KOPT-K1 (cell line): ENCODE results near the gene OPN3.
"Not testable (repeated sequence)": the region's sequence is repeated elsewhere in the genome, so short reads cannot be mapped to it uniquely, and the experiment has no call there.

Experiments used
- H3K27ac ChIP-seq: fragments of 200-600 bp; sonication (generic); 2 replicates; pipeline ENCODE4 v1.5.1; 2016; ENCODE audit warnings: antibody characterized with exemption, mild to moderate bottlenecking, low read depth, low read length; ENCODE audit not compliant: poor library complexity, severe bottlenecking
- H3K36me3 ChIP-seq: fragments of 200-600 bp; sonication (generic); 2 replicates; pipeline ENCODE4 v1.5.1; 2017; ENCODE audit warnings: antibody characterized with exemption, mild to moderate bottlenecking, low read length, moderate library complexity; ENCODE audit not compliant: insufficient read depth
- H3K9me3 ChIP-seq: fragments of 200-600 bp; sonication (generic); 2 replicates; pipeline ENCODE4 v1.5.1; 2017; ENCODE audit warnings: antibody characterized with exemption, low read length, mild to moderate bottlenecking; ENCODE audit not compliant: insufficient read depth, poor library complexity, severe bottlenecking

Gene OPN3

GRCh38 chr1:241640149-241640866 lies at the start of gene OPN3, which contains the start of gene CHML:
Gene OPN3 (minus strand): TSS chr1:241640369. CDS start chr1:241640254, 115 bp downstream.
Gene CHML (minus strand): TSS chr1:241640369. CDS start chr1:241635766, 4,603 bp downstream.
- peaks cover 3% of the 10 kb centered on the region for H3K36me3 ChIP-seq
- peak within 1 kb of the TSS; percentile 91 for H3K27ac ChIP-seq
- no peaks in the 10 kb centered on the region for H3K9me3 ChIP-seq

- no peaks in the 10 kb centered on the region for H3K36me3 ChIP-seq
- H3K27ac ChIP-seq = no peak overlapping the region
- H3K9me3 ChIP-seq = no peaks in the 10 kb centered on the region
These were observed 48.8 kb upstream of the OPN3 start for GRCh38 chr1:241688940-241689368.

- Histone ChIP-seq H3K36me3 (no peaks in the 10 kb centered on the region), H3K9me3 (no peaks in the 10 kb centered on the region), H3K27ac (no peak overlapping the region)
These were observed 43.9 kb upstream of the OPN3 start for GRCh38 chr1:241684108-241684507.

GRCh38 chr1:241682921-241683320 lies 42.8 kb upstream of the OPN3 start:
- Histone ChIP-seq H3K27ac (no peak overlapping the region), H3K36me3 (no peaks in the 10 kb centered on the region), H3K9me3 (no peaks in the 10 kb centered on the region)

- not testable (repeated sequence) for H3K9me3 ChIP-seq, H3K27ac ChIP-seq, H3K36me3 ChIP-seq
These were observed 41.8 kb upstream of the OPN3 start for GRCh38 chr1:241681861-241682448.

- Histone ChIP-seq H3K9me3 (no peaks in the 10 kb centered on the region), H3K36me3 (no peaks in the 10 kb centered on the region), H3K27ac (no peak overlapping the region)
These were observed 39.8 kb upstream of the OPN3 start for GRCh38 chr1:241679961-241680360.

- H3K27ac ChIP-seq = peak overlapping the region; percentile 90
- no peaks in the 10 kb centered on the region for H3K9me3 ChIP-seq
- H3K36me3 ChIP-seq = no peaks in the 10 kb centered on the region
These were observed 39.2 kb upstream of the OPN3 start for GRCh38 chr1:241679404-241679803.

GRCh38 chr1:241678536-241678935 lies 38.4 kb upstream of the OPN3 start:
- no peaks in the 10 kb centered on the region for H3K36me3 ChIP-seq
- H3K27ac ChIP-seq = peak overlapping the region; percentile 90
- H3K9me3 ChIP-seq = no peaks in the 10 kb centered on the region

GRCh38 chr1:241677201-241677600 lies 37.0 kb upstream of the OPN3 start:
- Histone ChIP-seq H3K9me3 (no peaks in the 10 kb centered on the region), H3K36me3 (no peaks in the 10 kb centered on the region), H3K27ac (peak overlapping the region; percentile 90)

GRCh38 chr1:241675983-241676382 lies 35.8 kb upstream of the OPN3 start:
- Histone ChIP-seq H3K36me3 (no peaks in the 10 kb centered on the region), H3K9me3 (no peaks in the 10 kb centered on the region), H3K27ac (peak overlapping the region; percentile 90)

- no peak overlapping the region for H3K27ac ChIP-seq
- no peaks in the 10 kb centered on the region for H3K36me3 ChIP-seq
- H3K9me3 ChIP-seq = no peaks in the 10 kb centered on the region
These were observed 34.7 kb upstream of the OPN3 start for GRCh38 chr1:241674805-241675384.

GRCh38 chr1:241672301-241672700 lies 32.1 kb upstream of the OPN3 start:
- Histone ChIP-seq H3K9me3 (no peaks in the 10 kb centered on the region), H3K27ac (no peak overlapping the region), H3K36me3 (no peaks in the 10 kb centered on the region)

- Histone ChIP-seq H3K36me3 (no peaks in the 10 kb centered on the region), H3K9me3 (no peaks in the 10 kb centered on the region), H3K27ac (no peak overlapping the region)
These were observed 26.2 kb upstream of the OPN3 start for GRCh38 chr1:241666419-241666818.

GRCh38 chr1:241660424-241660972 lies 20.3 kb upstream of the OPN3 start:
- H3K27ac ChIP-seq = no peak overlapping the region
- H3K9me3 ChIP-seq = no peaks in the 10 kb centered on the region
- H3K36me3 ChIP-seq = no peaks in the 10 kb centered on the region

GRCh38 chr1:241659016-241659415 lies 18.8 kb upstream of the OPN3 start:
- H3K36me3 ChIP-seq, H3K27ac ChIP-seq, H3K9me3 ChIP-seq: not testable (repeated sequence)
